Smooth muscle cell (in vitro differentiated cells): ENCODE data around the gene TTC19. TPM values are rescaled to one million over a fixed set of nuclear protein-coding genes. Genes with fewer than 3 reads are reported as not detected.

Experiments used
- DNase-seq: peaks from one replicate; lab custom pipeline; 2025; ENCODE audit not compliant: unreplicated experiment; lab: John Stamatoyannopoulos, UW
- H2AFZ ChIP-seq: fragments of 200-600 bp; sonication (generic); 2 replicates; pipeline ENCODE4 v1.6.0; 2016; ENCODE audit warnings: antibody characterized with exemption, low read depth, mild to moderate bottlenecking
- H3F3A ChIP-seq: fragments of 200-600 bp; sonication (generic); 2 replicates; pipeline ENCODE4 v1.6.0; 2017; ENCODE audit warnings: antibody characterized with exemption, low read depth
- H3K27ac ChIP-seq: fragments of 200-600 bp; sonication (generic); 2 replicates; pipeline ENCODE4 v1.5.1; 2016; ENCODE audit warnings: low read depth, mild to moderate bottlenecking
- H3K27me3 ChIP-seq: fragments of 200-600 bp; sonication (generic); 2 replicates; pipeline ENCODE4 v1.6.1; 2016; ENCODE audit warnings: low read depth, mild to moderate bottlenecking
- H3K36me3 ChIP-seq: fragments of 200-600 bp; sonication (generic); 2 replicates; pipeline ENCODE4 v1.5.1; 2016; ENCODE audit warnings: low read depth
- H3K4me1 ChIP-seq: fragments of 200-600 bp; sonication (generic); 2 replicates; pipeline ENCODE4 v1.5.1; 2016; ENCODE audit warnings: low read depth
- H3K4me2 ChIP-seq: fragments of 200-600 bp; sonication (generic); 2 replicates; pipeline ENCODE4 v1.6.0; 2016; ENCODE audit warnings: mild to moderate bottlenecking
- H3K4me3 ChIP-seq: fragments of 200-600 bp; sonication (generic); 2 replicates; pipeline ENCODE4 v1.5.1; 2016; ENCODE audit warnings: mild to moderate bottlenecking
- H3K79me2 ChIP-seq: fragments of 200-600 bp; sonication (generic); 2 replicates; pipeline ENCODE4 v1.6.0; 2016; ENCODE audit warnings: low read depth, mild to moderate bottlenecking
- H3K9ac ChIP-seq: fragments of 200-600 bp; sonication (generic); 2 replicates; pipeline ENCODE4 v1.6.0; 2016; ENCODE audit warnings: low read depth
- H3K9me3 ChIP-seq: fragments of 200-600 bp; sonication (generic); replicated peaks from 2 replicates; pipeline ENCODE4 v1.5.1; 2016; ENCODE audit warnings: low read depth
- H4K20me1 ChIP-seq: fragments of 200-600 bp; sonication (generic); 2 replicates; pipeline ENCODE4 v1.6.0; 2016; ENCODE audit warnings: low read depth
- CTCF ChIP-seq: fragments of 200-600 bp; sonication (generic); IDR thresholded peaks from 2 replicates; pipeline ENCODE4 v1.5.1; 2017; ENCODE audit warnings: borderline replicate concordance, mild to moderate bottlenecking, antibody characterized with exemption; ENCODE audit not compliant: insufficient read depth, poor library complexity, severe bottlenecking
- WGBS: methylation state at CpG from one replicate; pipeline ENCODE4 v1.1.7; 2016; ENCODE audit warnings: low lambda C conversion rate; 5-methylcytosine and 5-hydroxymethylcytosine counted together
- polyA plus RNA-seq: library from polyadenylated mRNA; unstranded; fragments of >200 nt; fragmentation: Nextera tagmentation; extraction: Ambion mirVana; gene quantifications from 2 replicates; pipeline ENCODE4 v1.2.1, GENCODE V29; 2016
- total RNA-seq: library from RNA; depleted of rRNA; stranded (reverse); fragments of >200 nt; gene quantifications from 2 replicates; pipeline ENCODE4 v1.2.3, GENCODE V29; 2014

The TTC19 gene
- total and polyA plus RNA-seq, 2 experiments from 2014 or later, result 17.4 to 38.7 TPM

- no peak overlapping the region for H3K27ac ChIP-seq
- no peaks in the 10 kb centered on the region for H3K36me3 ChIP-seq
- WGBS, result 83% methylated on average over 6 of the region's 6 CpGs
- no peaks in the 10 kb centered on the region for H3K9me3 ChIP-seq
- DNase-seq, result no peak
- no peak for TF ChIP-seq CTCF
- no peak overlapping the region for H3K4me2 ChIP-seq
- H4K20me1 ChIP-seq, result peaks cover 49% of the 10 kb centered on the region
- no peak overlapping the region for H3K9ac ChIP-seq
- peaks cover 5% of the 10 kb centered on the region for H3K79me2 ChIP-seq
- no peaks in the 10 kb centered on the region for H3K4me1 ChIP-seq
- peaks cover 5% of the 10 kb centered on the region for H3F3A ChIP-seq
- no peak overlapping the region for H3K4me3 ChIP-seq
- no peak overlapping the region for H2AFZ ChIP-seq
- H3K27me3 ChIP-seq, result no peaks in the 10 kb centered on the region
Observed at GRCh38 chr17:15957206-15957605, 42.4 kb upstream of the TTC19 start.

- no peak for TF ChIP-seq CTCF
- no peaks in the 10 kb centered on the region for H3K9me3 ChIP-seq
- no peaks in the 10 kb centered on the region for H3K27me3 ChIP-seq
- no peak overlapping the region for H3K9ac ChIP-seq
- no peak overlapping the region for H3K27ac ChIP-seq
- H3K4me3 ChIP-seq, result no peak overlapping the region
- peaks cover 5% of the 10 kb centered on the region for H3F3A ChIP-seq
- no peak overlapping the region for H2AFZ ChIP-seq
- peaks cover 44% of the 10 kb centered on the region for H4K20me1 ChIP-seq
- no peaks in the 10 kb centered on the region for H3K36me3 ChIP-seq
- H3K79me2 ChIP-seq, result peaks cover 8% of the 10 kb centered on the region
- 97% methylated on average over 18 of the region's 19 CpGs for WGBS
- H3K4me1 ChIP-seq, result no peaks in the 10 kb centered on the region
- H3K4me2 ChIP-seq, result no peak overlapping the region
- no peak for DNase-seq
Observed at GRCh38 chr17:15957608-15958307, 41.9 kb upstream of the TTC19 start.

GRCh38 chr17:15958484-15958854 is 41.2 kb upstream of the TTC19 start:
- H3K79me2 ChIP-seq, result peaks cover 10% of the 10 kb centered on the region
- 91% methylated on average over 4 of the region's 4 CpGs for WGBS
- peak overlapping the region; percentile 92 for H3K27ac ChIP-seq
- no peak overlapping the region for H2AFZ ChIP-seq
- no peaks in the 10 kb centered on the region for H3K4me1 ChIP-seq
- peak overlapping the region; percentile 65 for H3K9ac ChIP-seq
- TF ChIP-seq CTCF, result no peak
- no peaks in the 10 kb centered on the region for H3K36me3 ChIP-seq
- H3K27me3 ChIP-seq, result no peaks in the 10 kb centered on the region
- peak overlapping the region; percentile 65 for H3K4me2 ChIP-seq
- no peaks in the 10 kb centered on the region for H3K9me3 ChIP-seq
- no peak for DNase-seq
- H3K4me3 ChIP-seq, result no peak overlapping the region
- peaks cover 5% of the 10 kb centered on the region for H3F3A ChIP-seq
- H4K20me1 ChIP-seq, result peaks cover 42% of the 10 kb centered on the region

GRCh38 chr17:15963670-15964110 is 35.9 kb upstream of the TTC19 start:
- no peak overlapping the region for H3K27ac ChIP-seq
- H3K36me3 ChIP-seq, result no peaks in the 10 kb centered on the region
- no peak for DNase-seq
- H4K20me1 ChIP-seq, result peaks cover 30% of the 10 kb centered on the region
- no peak overlapping the region for H3K4me3 ChIP-seq
- H3K4me1 ChIP-seq, result peaks cover 11% of the 10 kb centered on the region
- peaks cover 8% of the 10 kb centered on the region for H3K79me2 ChIP-seq
- no peaks in the 10 kb centered on the region for H3F3A ChIP-seq
- no peak for TF ChIP-seq CTCF
- H3K9ac ChIP-seq, result no peak overlapping the region
- no peak overlapping the region for H2AFZ ChIP-seq
- H3K4me2 ChIP-seq, result no peak overlapping the region
- H3K9me3 ChIP-seq, result no peaks in the 10 kb centered on the region
- 81% methylated on average over 4 of the region's 4 CpGs for WGBS
- H3K27me3 ChIP-seq, result no peaks in the 10 kb centered on the region
